GF-D8 (cell line): ENCODE results near the gene PRKG1.

ENCODE experiments used
- DNase-seq: peaks from one replicate; lab custom pipeline; 2025; lab: John Stamatoyannopoulos, UW

The PRKG1 gene

GRCh38 chr10:51599647-51600046, 525.4 kb downstream of the PRKG1 start:
- no peak for DNase-seq

- no peak for DNase-seq
These were observed 528.0 kb downstream of the PRKG1 start for GRCh38 chr10:51602326-51602725.

DNA sequence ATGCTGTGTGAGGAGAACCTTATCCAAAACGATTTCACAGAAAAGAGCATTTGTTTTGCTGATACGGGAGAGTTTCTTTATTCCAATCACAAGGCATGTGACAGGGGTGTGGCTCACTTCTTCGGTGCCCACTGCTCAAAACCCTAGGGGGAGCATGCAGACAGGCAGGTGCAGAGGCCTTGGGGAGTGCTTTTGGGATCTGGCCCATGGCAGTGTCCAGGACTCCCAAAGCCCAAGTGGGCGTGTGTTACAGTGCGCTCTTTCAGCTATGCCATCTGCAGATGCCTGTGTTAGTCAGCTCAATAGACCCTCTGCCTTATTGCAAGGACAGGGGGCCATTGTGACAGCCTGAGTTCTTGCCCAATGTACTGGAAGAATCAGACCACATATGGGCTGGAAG, 530.3 kb downstream of the PRKG1 start:
- no peak for DNase-seq

- DNase-seq = no peak
These were observed 532.7 kb downstream of the PRKG1 start for GRCh38 chr10:51606825-51607462.

DNA sequence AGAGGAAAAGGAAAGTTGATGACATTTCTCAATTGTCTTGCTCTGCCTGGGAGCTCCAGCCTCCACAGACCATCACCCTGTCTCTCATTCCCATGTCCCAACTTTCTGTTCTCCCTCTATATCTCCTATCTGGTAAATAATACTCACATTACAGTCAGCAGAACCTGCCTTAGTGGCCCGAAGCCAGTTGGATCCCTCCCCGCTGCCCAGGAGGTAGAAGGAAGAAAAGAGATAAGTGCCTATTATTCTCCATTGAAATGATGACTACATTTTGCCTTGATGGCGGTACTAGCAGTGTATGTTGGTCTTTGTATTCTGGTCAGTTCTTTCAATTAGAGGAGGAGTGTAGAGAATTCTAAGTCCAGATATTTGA, 533.2 kb downstream of the PRKG1 start:
- no peak for DNase-seq

GRCh38 chr10:51608211-51608610, 533.9 kb downstream of the PRKG1 start:
- no peak for DNase-seq

- no peak for DNase-seq
These were observed 541.5 kb downstream of the PRKG1 start for GRCh38 chr10:51615764-51616298.

DNA sequence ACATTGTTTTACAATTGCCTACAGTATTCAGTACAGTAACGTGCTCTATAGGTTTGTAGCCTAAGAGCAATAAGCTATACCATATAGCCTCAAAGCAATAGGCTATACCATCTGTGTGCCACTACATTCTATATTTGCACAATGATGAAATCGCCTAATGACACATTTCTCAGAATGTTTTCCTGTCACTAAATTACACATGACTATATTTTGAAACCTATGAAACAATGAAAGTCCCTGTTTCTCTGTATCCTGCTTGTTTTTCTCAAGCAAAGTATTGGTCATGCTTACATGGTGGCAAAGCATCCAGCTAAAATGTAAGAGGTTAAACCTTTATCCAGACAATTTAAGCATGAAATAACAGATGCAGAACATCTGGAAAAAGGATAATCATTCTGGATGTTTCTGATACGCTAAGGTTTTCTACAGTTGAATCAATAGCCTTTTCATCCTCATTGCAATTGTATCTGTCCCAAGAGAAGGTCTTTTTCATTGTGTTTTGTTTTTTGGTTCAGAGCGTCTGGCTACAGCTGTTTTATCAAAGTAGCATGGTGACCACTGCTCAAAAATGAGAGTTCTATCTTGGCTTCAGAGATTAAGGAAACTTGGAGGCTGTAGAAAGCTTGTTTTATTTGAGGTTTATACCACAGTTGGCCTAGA, 543.4 kb downstream of the PRKG1 start:
- no peak for DNase-seq

DNA sequence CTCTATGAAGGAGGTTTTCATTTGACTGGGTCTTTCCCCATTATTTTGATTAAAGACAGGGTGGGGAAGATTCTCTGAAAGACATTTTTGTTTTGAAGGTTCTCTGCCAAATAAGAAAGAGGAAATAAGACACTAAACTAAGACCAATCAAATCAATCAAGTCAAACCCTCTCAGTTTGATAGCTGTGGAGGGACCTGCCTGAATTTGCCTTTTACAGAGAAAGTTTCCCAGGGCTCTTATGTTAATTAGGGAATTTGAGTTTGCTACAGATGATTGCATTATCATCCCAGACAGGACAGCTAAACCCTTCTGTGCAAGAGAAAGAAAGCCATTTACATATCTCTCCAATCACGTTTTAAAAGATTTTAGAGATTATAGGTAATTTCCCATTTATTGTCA, 545.1 kb downstream of the PRKG1 start:
- no peak for DNase-seq

- no peak for DNase-seq
These were observed 545.8 kb downstream of the PRKG1 start for GRCh38 chr10:51620131-51620530.

DNA sequence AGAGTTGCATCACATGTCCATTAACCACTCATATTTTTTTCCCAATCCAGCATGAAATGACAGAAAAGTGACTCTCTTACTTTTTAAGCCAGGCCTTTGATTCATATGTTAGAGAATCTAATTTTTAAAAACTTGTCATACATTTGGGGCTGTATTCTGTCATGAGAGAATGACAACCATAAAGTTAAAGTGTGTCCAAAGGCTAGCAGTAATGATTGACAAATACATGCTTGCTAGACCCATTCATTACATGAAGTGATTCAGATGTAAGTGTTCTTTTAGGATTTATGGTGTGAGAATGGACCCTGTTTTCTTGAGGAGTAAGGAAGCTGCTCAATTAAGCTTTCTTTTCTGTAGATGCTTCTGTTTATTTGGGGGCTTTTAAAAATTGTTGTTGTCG, 549.7 kb downstream of the PRKG1 start:
- DNase-seq = no peak

GRCh38 chr10:51629934-51630639, 555.8 kb downstream of the PRKG1 start:
- DNase-seq = no peak

GRCh38 chr10:51630640-51631005, 556.3 kb downstream of the PRKG1 start:
- DNase-seq = no peak

- DNase-seq = no peak
These were observed 561.1 kb downstream of the PRKG1 start for GRCh38 chr10:51635436-51635835.

DNA sequence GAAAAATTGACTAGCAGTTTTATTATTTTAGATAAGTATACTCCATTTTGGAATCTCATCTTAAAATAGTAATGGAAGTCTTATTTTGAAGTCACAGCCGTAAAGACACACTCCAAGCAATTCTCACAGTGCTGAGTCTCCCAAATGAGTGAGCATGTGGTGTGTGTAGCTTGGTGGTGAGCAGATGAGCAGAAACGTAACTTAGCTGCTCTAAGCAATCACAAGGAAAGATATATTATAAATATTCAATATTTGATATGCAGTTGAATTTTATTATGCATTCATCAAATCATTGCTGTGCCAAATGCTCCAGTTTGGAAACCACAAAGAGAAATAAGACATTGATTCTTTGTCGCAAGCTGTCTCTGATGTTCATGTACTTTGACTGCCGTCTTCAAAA, 563.9 kb downstream of the PRKG1 start:
- DNase-seq = no peak

GRCh38 chr10:51638737-51639136, 564.5 kb downstream of the PRKG1 start:
- DNase-seq = no peak

DNA sequence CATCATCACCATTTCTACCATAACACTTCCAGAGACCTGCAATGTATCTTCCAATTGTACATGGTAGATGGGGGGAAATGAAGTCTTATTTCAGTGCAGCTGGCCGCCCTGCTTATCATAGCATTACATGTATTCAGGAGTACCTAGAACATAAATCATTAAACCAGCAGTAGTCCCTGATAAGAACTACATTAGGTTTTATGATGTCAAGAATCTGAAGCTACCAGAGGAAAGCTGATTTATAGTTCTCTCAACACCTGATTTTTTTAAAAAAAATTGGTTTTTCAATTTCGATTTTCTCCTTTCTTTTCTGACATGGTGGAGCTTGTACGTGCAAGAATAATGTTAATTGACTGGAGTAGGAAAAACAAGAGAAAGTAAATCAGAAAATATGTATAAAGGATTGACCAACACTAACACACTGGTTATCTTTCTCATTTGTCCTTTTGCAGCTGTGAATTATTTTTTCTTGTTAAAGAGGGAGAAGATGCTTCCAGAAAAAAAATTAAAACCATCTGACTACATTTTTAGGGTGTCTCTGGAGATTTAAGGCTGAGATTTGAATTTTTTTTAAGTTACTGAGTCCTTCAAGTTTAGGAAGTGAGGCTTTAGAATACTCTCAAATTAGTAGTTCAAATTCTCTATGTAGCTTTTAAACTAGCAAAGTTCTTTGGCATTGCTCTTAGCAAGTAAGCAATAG, 566.0 kb downstream of the PRKG1 start:
- DNase-seq = no peak

DNA sequence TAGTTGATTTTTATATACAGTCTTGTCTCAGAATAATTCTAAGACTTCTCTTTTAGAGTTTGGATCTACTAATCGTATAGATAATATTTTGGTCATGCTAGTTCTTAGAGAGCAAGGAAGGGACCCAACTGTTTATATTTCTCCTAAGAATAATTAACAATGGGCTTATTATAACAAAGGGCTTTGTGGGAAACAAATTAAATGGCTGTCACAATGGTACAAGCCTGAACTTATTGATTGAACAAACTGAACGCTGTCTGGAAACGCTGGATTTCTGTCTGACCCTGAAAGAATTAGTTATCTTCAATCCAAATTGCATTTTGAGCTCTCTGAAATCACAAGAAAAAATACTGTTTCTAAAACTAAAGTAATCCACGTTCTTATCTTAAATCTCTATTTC, 568.3 kb downstream of the PRKG1 start:
- DNase-seq = no peak

GRCh38 chr10:51643734-51644133, 569.4 kb downstream of the PRKG1 start:
- DNase-seq = no peak

GRCh38 chr10:51649064-51649463, 574.8 kb downstream of the PRKG1 start:
- DNase-seq = no peak

GRCh38 chr10:51651063-51651462, 576.8 kb downstream of the PRKG1 start:
- no peak for DNase-seq

- no peak for DNase-seq
These were observed 578.7 kb downstream of the PRKG1 start for GRCh38 chr10:51653025-51653424.

GRCh38 chr10:51654918-51655317, 580.6 kb downstream of the PRKG1 start:
- DNase-seq = no peak
